Measurements from ENCODE around the gene NDC1. TPM values are rescaled to one million over a fixed set of nuclear protein-coding genes. Genes with fewer than 3 reads are reported as not detected.

NDC1 gene
- total RNA-seq, 1 experiment from 2014 or later, result 44.8 TPM

GRCh38 chr1:53871773-53872484 is 33.8 kb upstream of the NDC1 start:
- H3K27ac Mint-ChIP-seq (ENCODE audit: unreplicated experiment), result no peak overlapping the region
- H3K27me3 Mint-ChIP-seq (ENCODE audit: unreplicated experiment), result no peaks in the 10 kb centered on the region
- H3K9me3 Mint-ChIP-seq (ENCODE audit: low read depth, unreplicated experiment), result no peaks in the 10 kb centered on the region
- peaks cover 4% of the 10 kb centered on the region for H3K36me3 Mint-ChIP-seq (ENCODE audit: insufficient read depth, unreplicated experiment)
- H3K4me3 Mint-ChIP-seq (ENCODE audit: low read depth, unreplicated experiment), result no peak overlapping the region
- H3K4me1 Mint-ChIP-seq (ENCODE audit: low read depth, unreplicated experiment), result no peaks in the 10 kb centered on the region
- CTCF ChIA-PET, result interaction anchor here (0.6 to 1.1 kb wide), 2 partner anchors 32 to 88 kb away, joined by 3 to 5 read pairs; no protein-coding TSS in a partner anchor
- intact Hi-C loops (cut with micrococcal nuclease; ENCODE audit: unreplicated experiment), result no loop called here
- TF ChIP-seq CTCF (IDR thresholded peaks at IDR 0.05; ENCODE audit: unreplicated experiment), result no peak
- no TSS peak for BruUV-seq (replicated peaks)
- no peak for DNase-seq

GRCh38 chr1:53871221-53871620 is 33.1 kb upstream of the NDC1 start:
- no peak for DNase-seq
- no TSS peak for BruUV-seq (replicated peaks)
- Mint-ChIP-seq H3K27ac (ENCODE audit: unreplicated experiment) (no peak overlapping the region), H3K9me3 (ENCODE audit: low read depth, unreplicated experiment) (no peaks in the 10 kb centered on the region), H3K27me3 (ENCODE audit: unreplicated experiment) (no peaks in the 10 kb centered on the region), H3K4me1 (ENCODE audit: low read depth, unreplicated experiment) (no peaks in the 10 kb centered on the region), H3K36me3 (ENCODE audit: insufficient read depth, unreplicated experiment) (peaks cover 4% of the 10 kb centered on the region), H3K4me3 (ENCODE audit: low read depth, unreplicated experiment) (no peak overlapping the region)
- CTCF ChIA-PET, result interaction anchor here (0.6 kb wide), 1 partner anchor 31 kb away, joined by 5 read pairs; no protein-coding TSS in a partner anchor
- TF ChIP-seq CTCF (IDR thresholded peaks at IDR 0.05; ENCODE audit: unreplicated experiment), result no peak
- intact Hi-C loops (cut with micrococcal nuclease; ENCODE audit: unreplicated experiment), result no loop called here

GRCh38 chr1:53869454-53870117 is 31.5 kb upstream of the NDC1 start:
- no peak for TF ChIP-seq CTCF (IDR thresholded peaks at IDR 0.05; ENCODE audit: unreplicated experiment)
- Mint-ChIP-seq H3K4me1 (ENCODE audit: low read depth, unreplicated experiment) (no peaks in the 10 kb centered on the region), H3K9me3 (ENCODE audit: low read depth, unreplicated experiment) (no peaks in the 10 kb centered on the region), H3K4me3 (ENCODE audit: low read depth, unreplicated experiment) (no peak overlapping the region), H3K27ac (ENCODE audit: unreplicated experiment) (no peak overlapping the region), H3K36me3 (ENCODE audit: insufficient read depth, unreplicated experiment) (peaks cover 10% of the 10 kb centered on the region), H3K27me3 (ENCODE audit: unreplicated experiment) (no peaks in the 10 kb centered on the region)
- no TSS peak for BruUV-seq (replicated peaks)
- intact Hi-C loops (cut with micrococcal nuclease; ENCODE audit: unreplicated experiment), result no loop called here
- no peak for DNase-seq
- CTCF ChIA-PET, result interaction anchor here (1.0 to 2.2 kb wide), 3 partner anchors 9 to 90 kb away, joined by 3 to 11 read pairs (median 3); no protein-coding TSS in a partner anchor

- intact Hi-C loops (cut with micrococcal nuclease; ENCODE audit: unreplicated experiment), result no loop called here
- no TSS peak for BruUV-seq (replicated peaks)
- CTCF ChIA-PET, result interaction anchor here (1.1 to 2.2 kb wide), 2 partner anchors 8 to 91 kb away, joined by 3 to 11 read pairs; no protein-coding TSS in a partner anchor
- Mint-ChIP-seq H3K4me3 (ENCODE audit: low read depth, unreplicated experiment) (no peak overlapping the region), H3K27ac (ENCODE audit: unreplicated experiment) (no peak overlapping the region), H3K4me1 (ENCODE audit: low read depth, unreplicated experiment) (no peaks in the 10 kb centered on the region), H3K9me3 (ENCODE audit: low read depth, unreplicated experiment) (no peaks in the 10 kb centered on the region), H3K36me3 (ENCODE audit: insufficient read depth, unreplicated experiment) (peaks cover 10% of the 10 kb centered on the region), H3K27me3 (ENCODE audit: unreplicated experiment) (no peaks in the 10 kb centered on the region)
- no peak for DNase-seq
- no peak for TF ChIP-seq CTCF (IDR thresholded peaks at IDR 0.05; ENCODE audit: unreplicated experiment)
Measured at GRCh38 chr1:53868565-53868964, 30.5 kb upstream of the NDC1 start.
